Measurements from ENCODE around the gene NMS.

GRCh38 chr2:100460904-100461530, 9.3 kb upstream of the NMS start:
- TF ChIP-seq POLR2A (IDR thresholded peaks at IDR 0.05; ENCODE audit: low read length) (no peak), GATA1 (IDR thresholded peaks at IDR 0.05; ENCODE audit: low read depth, low read length) (no peak)

Measured in erythroblast (primary cell).